Smooth muscle cell (in vitro differentiated cells): ENCODE data around the gene AQP2. TPM values are rescaled to one million over a fixed set of nuclear protein-coding genes. Genes with fewer than 3 reads are reported as not detected.

Experiments
- DNase-seq: peaks from one replicate; lab custom pipeline; 2025; ENCODE audit not compliant: unreplicated experiment; lab: John Stamatoyannopoulos, UW
- H2AFZ ChIP-seq: fragments of 200-600 bp; sonication (generic); 2 replicates; pipeline ENCODE4 v1.6.0; 2016; ENCODE audit warnings: antibody characterized with exemption, low read depth, mild to moderate bottlenecking
- H3F3A ChIP-seq: fragments of 200-600 bp; sonication (generic); 2 replicates; pipeline ENCODE4 v1.6.0; 2017; ENCODE audit warnings: antibody characterized with exemption, low read depth
- H3K27ac ChIP-seq: fragments of 200-600 bp; sonication (generic); 2 replicates; pipeline ENCODE4 v1.5.1; 2016; ENCODE audit warnings: low read depth, mild to moderate bottlenecking
- H3K27me3 ChIP-seq: fragments of 200-600 bp; sonication (generic); 2 replicates; pipeline ENCODE4 v1.6.1; 2016; ENCODE audit warnings: low read depth, mild to moderate bottlenecking
- H3K36me3 ChIP-seq: fragments of 200-600 bp; sonication (generic); 2 replicates; pipeline ENCODE4 v1.5.1; 2016; ENCODE audit warnings: low read depth
- H3K4me1 ChIP-seq: fragments of 200-600 bp; sonication (generic); 2 replicates; pipeline ENCODE4 v1.5.1; 2016; ENCODE audit warnings: low read depth
- H3K4me2 ChIP-seq: fragments of 200-600 bp; sonication (generic); 2 replicates; pipeline ENCODE4 v1.6.0; 2016; ENCODE audit warnings: mild to moderate bottlenecking
- H3K4me3 ChIP-seq: fragments of 200-600 bp; sonication (generic); 2 replicates; pipeline ENCODE4 v1.5.1; 2016; ENCODE audit warnings: mild to moderate bottlenecking
- H3K79me2 ChIP-seq: fragments of 200-600 bp; sonication (generic); 2 replicates; pipeline ENCODE4 v1.6.0; 2016; ENCODE audit warnings: low read depth, mild to moderate bottlenecking
- H3K9ac ChIP-seq: fragments of 200-600 bp; sonication (generic); 2 replicates; pipeline ENCODE4 v1.6.0; 2016; ENCODE audit warnings: low read depth
- H3K9me3 ChIP-seq: fragments of 200-600 bp; sonication (generic); replicated peaks from 2 replicates; pipeline ENCODE4 v1.5.1; 2016; ENCODE audit warnings: low read depth
- H4K20me1 ChIP-seq: fragments of 200-600 bp; sonication (generic); 2 replicates; pipeline ENCODE4 v1.6.0; 2016; ENCODE audit warnings: low read depth
- WGBS: methylation state at CpG from one replicate; pipeline ENCODE4 v1.1.7; 2016; ENCODE audit warnings: low lambda C conversion rate; 5-methylcytosine and 5-hydroxymethylcytosine counted together
- polyA plus RNA-seq: library from polyadenylated mRNA; unstranded; fragments of >200 nt; fragmentation: Nextera tagmentation; extraction: Ambion mirVana; gene quantifications from 2 replicates; pipeline ENCODE4 v1.2.1, GENCODE V29; 2016
- total RNA-seq: library from RNA; depleted of rRNA; stranded (reverse); fragments of >200 nt; gene quantifications from 2 replicates; pipeline ENCODE4 v1.2.3, GENCODE V29; 2014
- TF ChIP-seq, protein P1 (sequence below): fragments of 200-600 bp; sonication (generic); IDR thresholded peaks from 2 replicates; pipeline ENCODE4 v1.5.1; 2017; ENCODE audit warnings: borderline replicate concordance, mild to moderate bottlenecking, antibody characterized with exemption; ENCODE audit not compliant: insufficient read depth, poor library complexity, severe bottlenecking

The AQP2 gene
- total and polyA plus RNA-seq, 2 experiments from 2014 or later: 0.13 to 0.14 TPM

DNA sequence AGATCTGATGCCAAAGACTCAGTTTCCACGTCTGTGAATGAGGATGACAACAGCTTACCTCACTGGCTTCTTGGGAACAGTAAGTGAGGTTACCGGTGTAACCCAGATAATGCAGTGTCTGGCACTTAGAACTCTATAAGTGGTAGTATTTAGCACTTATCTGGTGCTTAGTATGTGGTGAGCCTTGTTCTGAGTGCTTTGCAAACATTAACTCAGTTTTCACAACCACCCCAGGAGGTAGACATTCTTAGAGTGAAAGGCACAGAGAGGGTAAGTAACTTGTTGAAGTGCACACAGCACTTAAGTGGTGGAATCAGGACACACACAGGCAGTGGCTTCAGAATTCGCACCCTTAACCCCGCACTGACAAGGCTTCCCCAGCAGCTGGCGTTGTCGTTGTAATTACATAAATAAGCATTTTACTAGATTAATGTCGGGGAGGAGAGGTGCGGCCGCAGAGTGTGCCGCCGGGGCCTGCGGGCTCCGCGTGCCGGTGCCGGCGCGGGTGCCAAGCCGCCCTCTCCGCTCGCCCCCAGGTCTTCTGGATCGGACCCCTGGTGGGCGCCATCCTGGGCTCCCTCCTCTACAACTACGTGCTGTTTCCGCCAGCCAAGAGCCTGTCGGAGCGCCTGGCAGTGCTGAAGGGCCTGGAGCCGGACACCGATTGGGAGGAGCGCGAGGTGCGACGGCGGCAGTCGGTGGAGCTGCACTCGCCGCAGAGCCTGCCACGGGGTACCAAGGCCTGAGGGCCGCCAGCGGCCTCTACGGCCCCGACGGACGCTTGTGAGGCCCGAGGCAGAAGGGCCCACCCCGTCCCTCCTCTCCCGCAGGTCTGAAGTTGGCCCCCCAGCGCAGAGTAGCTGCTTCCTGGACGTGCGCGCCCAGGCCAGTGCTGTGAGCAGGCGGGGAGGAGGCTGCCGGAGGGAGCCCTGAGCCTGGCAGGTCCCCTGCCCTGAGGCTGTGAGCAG lies 4.6 kb downstream of the AQP2 start:
- H3K36me3 ChIP-seq: no peaks in the 10 kb centered on the region
- H3K27me3 ChIP-seq: peaks cover 68% of the 10 kb centered on the region
- no peak overlapping the region for H3K4me3 ChIP-seq
- H4K20me1 ChIP-seq: no peaks in the 10 kb centered on the region
- no peak for DNase-seq
- no peak overlapping the region for H3K27ac ChIP-seq
- no peak overlapping the region for H3K9ac ChIP-seq
- H2AFZ ChIP-seq: no peak overlapping the region
- H3F3A ChIP-seq: no peaks in the 10 kb centered on the region
- TF ChIP-seq, protein P1, sequence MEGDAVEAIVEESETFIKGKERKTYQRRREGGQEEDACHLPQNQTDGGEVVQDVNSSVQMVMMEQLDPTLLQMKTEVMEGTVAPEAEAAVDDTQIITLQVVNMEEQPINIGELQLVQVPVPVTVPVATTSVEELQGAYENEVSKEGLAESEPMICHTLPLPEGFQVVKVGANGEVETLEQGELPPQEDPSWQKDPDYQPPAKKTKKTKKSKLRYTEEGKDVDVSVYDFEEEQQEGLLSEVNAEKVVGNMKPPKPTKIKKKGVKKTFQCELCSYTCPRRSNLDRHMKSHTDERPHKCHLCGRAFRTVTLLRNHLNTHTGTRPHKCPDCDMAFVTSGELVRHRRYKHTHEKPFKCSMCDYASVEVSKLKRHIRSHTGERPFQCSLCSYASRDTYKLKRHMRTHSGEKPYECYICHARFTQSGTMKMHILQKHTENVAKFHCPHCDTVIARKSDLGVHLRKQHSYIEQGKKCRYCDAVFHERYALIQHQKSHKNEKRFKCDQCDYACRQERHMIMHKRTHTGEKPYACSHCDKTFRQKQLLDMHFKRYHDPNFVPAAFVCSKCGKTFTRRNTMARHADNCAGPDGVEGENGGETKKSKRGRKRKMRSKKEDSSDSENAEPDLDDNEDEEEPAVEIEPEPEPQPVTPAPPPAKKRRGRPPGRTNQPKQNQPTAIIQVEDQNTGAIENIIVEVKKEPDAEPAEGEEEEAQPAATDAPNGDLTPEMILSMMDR: no peak
- H3K79me2 ChIP-seq: no peaks in the 10 kb centered on the region
- no peak overlapping the region for H3K4me2 ChIP-seq
- no peaks in the 10 kb centered on the region for H3K9me3 ChIP-seq
- peaks cover 7% of the 10 kb centered on the region for H3K4me1 ChIP-seq
- WGBS: 64% methylated on average over 53 of the region's 53 CpGs

DNA sequence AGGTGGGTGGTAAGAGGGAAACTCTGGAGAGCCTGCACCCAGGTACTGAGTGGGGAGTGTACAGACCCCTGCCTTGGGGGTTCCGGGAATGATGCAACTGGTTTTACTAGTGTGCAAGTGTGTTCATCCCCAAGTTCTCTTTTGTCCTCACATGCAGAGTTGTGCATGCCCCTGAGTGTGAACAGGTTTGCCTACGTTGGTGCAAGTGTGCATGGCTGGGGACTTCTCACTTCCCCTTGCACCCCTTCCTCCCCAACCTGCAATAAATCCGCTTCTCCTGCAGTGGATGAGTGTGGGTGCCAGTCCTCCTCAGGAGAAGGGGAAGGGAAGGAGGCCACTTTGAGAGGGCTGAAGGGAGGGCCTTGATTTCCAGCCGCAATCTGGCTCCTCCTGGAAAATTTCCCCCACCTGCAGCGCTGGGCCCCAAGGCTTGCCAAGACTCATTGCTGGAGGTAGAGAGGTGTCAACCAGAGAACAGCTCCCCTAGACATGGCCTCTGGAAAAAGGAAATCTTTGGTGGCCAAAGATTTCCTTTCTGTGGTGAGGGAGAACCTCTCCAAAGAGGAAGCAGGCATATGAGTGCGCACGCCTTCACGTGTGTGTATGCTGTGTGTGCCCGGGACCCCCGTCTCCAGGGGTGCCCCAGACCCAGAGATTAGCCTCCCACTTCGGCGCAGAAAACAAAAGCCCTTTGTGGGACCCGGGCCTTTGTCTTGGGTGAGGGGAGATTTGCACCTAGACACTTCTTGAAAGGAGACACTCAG lies 5.5 kb downstream of the AQP2 start:
- H3K27ac ChIP-seq: no peak overlapping the region

DNA sequence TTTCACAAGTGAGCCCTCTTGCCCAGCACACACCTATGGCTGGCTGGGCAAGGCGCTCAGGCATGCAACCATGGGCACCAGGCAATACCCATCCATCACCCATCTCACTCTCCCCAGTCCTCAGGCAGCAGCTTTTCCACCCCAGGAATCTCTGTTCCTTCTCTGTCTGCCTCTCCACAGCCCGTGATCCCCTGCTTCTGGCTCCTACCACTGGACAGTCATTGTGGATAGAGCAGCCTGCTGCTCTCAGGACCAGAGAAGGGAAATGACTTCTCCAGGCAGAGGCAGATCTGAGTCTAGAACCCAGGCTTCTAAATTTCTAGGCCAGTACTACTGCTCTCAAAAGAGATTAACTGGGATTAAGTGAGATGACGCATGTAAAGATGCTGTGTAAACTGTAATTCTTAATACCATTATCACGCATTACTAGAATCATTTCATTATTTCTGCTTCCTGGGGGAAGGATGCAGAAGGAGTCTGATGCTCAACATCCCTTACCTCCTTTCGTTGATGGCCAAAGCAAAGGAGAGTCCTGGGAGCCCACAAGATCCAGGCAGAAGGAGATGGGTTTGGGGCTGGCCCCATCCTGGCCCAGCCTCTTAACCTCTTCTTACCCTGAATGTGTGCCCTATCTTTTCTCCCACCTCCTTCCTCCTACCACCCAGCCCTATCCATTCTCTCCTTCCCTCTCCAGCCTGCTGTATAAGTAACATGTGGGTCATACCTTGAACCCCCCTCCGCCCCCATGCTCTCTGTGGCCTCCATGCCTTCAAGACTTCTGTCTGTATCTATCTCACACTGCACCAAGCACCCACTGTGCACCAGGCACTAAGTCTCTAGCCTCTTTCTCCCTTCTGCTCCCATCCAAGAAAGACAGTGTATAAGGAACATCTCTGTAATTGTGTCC lies 6.4 kb downstream of the AQP2 start:
- peaks cover 10% of the 10 kb centered on the region for H3K4me1 ChIP-seq
- no peaks in the 10 kb centered on the region for H3K79me2 ChIP-seq
- no peak overlapping the region for H3K4me2 ChIP-seq
- no peak overlapping the region for H3K4me3 ChIP-seq
- TF ChIP-seq, protein P1: no peak
- no peak for DNase-seq
- H3K27ac ChIP-seq: no peak overlapping the region
- H2AFZ ChIP-seq: no peak overlapping the region
- no peak overlapping the region for H3K9ac ChIP-seq
- H3K36me3 ChIP-seq: no peaks in the 10 kb centered on the region
- H3K27me3 ChIP-seq: peaks cover 83% of the 10 kb centered on the region
- 81% methylated on average over 6 of the region's 6 CpGs for WGBS
- H3K9me3 ChIP-seq: no peaks in the 10 kb centered on the region
- H3F3A ChIP-seq: no peaks in the 10 kb centered on the region
- H4K20me1 ChIP-seq: no peaks in the 10 kb centered on the region

More for the DNA sequence above, 5.5 kb downstream of the AQP2 start:
- 80% methylated on average over 13 of the region's 13 CpGs for WGBS
- TF ChIP-seq, protein P1: no peak
- no peak overlapping the region for H2AFZ ChIP-seq
- H3K4me2 ChIP-seq: no peak overlapping the region
- DNase-seq: no peak
- H4K20me1 ChIP-seq: no peaks in the 10 kb centered on the region
- no peaks in the 10 kb centered on the region for H3F3A ChIP-seq
- no peaks in the 10 kb centered on the region for H3K79me2 ChIP-seq
- H3K4me3 ChIP-seq: no peak overlapping the region
- H3K36me3 ChIP-seq: no peaks in the 10 kb centered on the region
- H3K27me3 ChIP-seq: peaks cover 77% of the 10 kb centered on the region
- no peak overlapping the region for H3K9ac ChIP-seq
- H3K4me1 ChIP-seq: peaks cover 10% of the 10 kb centered on the region
- H3K9me3 ChIP-seq: no peaks in the 10 kb centered on the region
